ENCODE data around the gene TRIM59. TPM values are rescaled to one million over a fixed set of nuclear protein-coding genes. Genes with fewer than 3 reads are reported as not detected.

The TRIM59 gene
- total RNA-seq, 1 donor from 2014 or later = 120 TPM

DNA sequence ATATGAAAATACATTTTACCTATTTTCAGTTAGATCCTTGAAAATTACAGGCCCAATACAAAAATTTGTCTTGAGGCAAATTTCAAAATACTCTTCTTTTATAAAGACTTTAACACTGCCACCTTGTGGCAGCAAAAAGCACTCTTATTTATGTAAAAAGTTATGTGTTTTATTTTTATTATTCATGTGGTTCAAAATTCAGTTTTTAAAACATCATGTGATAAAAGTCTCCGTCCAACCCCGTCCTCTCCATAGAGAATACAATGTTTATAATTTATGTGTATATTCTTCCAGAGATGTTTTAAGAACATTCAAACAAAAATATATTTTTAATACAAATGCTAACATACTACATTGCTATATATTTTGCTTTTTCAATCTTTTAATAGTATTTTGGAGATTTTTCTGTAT, 36.9 kb upstream of the TRIM59 start:
- TF ChIP-seq, protein P1, sequence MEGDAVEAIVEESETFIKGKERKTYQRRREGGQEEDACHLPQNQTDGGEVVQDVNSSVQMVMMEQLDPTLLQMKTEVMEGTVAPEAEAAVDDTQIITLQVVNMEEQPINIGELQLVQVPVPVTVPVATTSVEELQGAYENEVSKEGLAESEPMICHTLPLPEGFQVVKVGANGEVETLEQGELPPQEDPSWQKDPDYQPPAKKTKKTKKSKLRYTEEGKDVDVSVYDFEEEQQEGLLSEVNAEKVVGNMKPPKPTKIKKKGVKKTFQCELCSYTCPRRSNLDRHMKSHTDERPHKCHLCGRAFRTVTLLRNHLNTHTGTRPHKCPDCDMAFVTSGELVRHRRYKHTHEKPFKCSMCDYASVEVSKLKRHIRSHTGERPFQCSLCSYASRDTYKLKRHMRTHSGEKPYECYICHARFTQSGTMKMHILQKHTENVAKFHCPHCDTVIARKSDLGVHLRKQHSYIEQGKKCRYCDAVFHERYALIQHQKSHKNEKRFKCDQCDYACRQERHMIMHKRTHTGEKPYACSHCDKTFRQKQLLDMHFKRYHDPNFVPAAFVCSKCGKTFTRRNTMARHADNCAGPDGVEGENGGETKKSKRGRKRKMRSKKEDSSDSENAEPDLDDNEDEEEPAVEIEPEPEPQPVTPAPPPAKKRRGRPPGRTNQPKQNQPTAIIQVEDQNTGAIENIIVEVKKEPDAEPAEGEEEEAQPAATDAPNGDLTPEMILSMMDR (IDR thresholded peaks at IDR 0.05) = peak; percentile 85
- TF ChIP-seq EZH2phosphoT487 (IDR thresholded peaks at IDR 0.05) (no peak), EZH2 (IDR thresholded peaks at IDR 0.05) (no peak)
- no peaks in the 10 kb centered on the region for H3K9me3 ChIP-seq (ENCODE audit: low read depth)
- no peak overlapping the region for H3K9ac ChIP-seq
- Mint-ChIP-seq H3K9me3 (no peaks in the 10 kb centered on the region), H3K36me3 (no peaks in the 10 kb centered on the region), H3K4me1 (peaks cover 2% of the 10 kb centered on the region), H3K4me3 (no peak overlapping the region), H3K27ac (no peak overlapping the region), H3K27me3 (ENCODE audit: insufficient read depth, low read depth) (no peaks in the 10 kb centered on the region)
- H3K79me2 ChIP-seq (ENCODE audit: low read depth) = no peaks in the 10 kb centered on the region
- H3K4me3 ChIP-seq = no peak overlapping the region
- H3K4me1 ChIP-seq = no peaks in the 10 kb centered on the region
- DNase-seq (ENCODE audit: low spot score) = peak; percentile 42
- no peaks in the 10 kb centered on the region for H4K20me1 ChIP-seq (ENCODE audit: low read depth)
- H3K36me3 ChIP-seq = no peaks in the 10 kb centered on the region
- no peaks in the 10 kb centered on the region for H3K27me3 ChIP-seq
- H3K27ac ChIP-seq = no peak overlapping the region
- H2AFZ ChIP-seq (replicated peaks) = no peak overlapping the region
- peaks cover 3% of the 10 kb centered on the region for H3F3A ChIP-seq (ENCODE audit: low read depth)
- no peak overlapping the region for H3K4me2 ChIP-seq

DNA sequence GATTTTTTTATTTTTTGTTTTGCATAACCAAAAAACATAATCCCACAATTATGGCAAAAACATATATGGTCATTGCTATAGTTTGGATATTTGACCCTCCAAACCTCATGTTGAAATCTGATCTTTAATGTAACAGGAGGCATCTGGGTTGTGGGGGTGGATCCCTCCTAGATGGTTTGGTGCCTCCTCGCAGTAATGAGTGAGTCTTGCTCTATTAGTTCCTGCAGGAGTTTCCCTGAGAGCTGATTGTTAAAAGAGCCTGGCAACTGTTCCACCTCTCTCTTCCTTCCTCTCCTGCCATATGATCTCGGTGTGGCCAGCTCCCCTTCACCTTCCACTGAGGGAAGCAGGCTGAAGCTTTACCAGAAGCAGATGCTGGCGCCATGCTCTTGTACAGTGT, 33.2 kb upstream of the TRIM59 start:
- H3K9me3 Mint-ChIP-seq = no peaks in the 10 kb centered on the region
- no peaks in the 10 kb centered on the region for H4K20me1 ChIP-seq (ENCODE audit: low read depth)
- no peaks in the 10 kb centered on the region for H3K36me3 Mint-ChIP-seq
- no peak overlapping the region for H2AFZ ChIP-seq (replicated peaks)
- no peak overlapping the region for H3K27ac Mint-ChIP-seq
- H3K27me3 Mint-ChIP-seq (ENCODE audit: insufficient read depth, low read depth) = no peaks in the 10 kb centered on the region
- no peak overlapping the region for H3K27ac ChIP-seq
- H3K4me1 Mint-ChIP-seq = peaks cover 2% of the 10 kb centered on the region
- TF ChIP-seq, protein P1 (IDR thresholded peaks at IDR 0.05) = no peak
- no peak for TF ChIP-seq EZH2phosphoT487 (IDR thresholded peaks at IDR 0.05)
- no peak for TF ChIP-seq EZH2 (IDR thresholded peaks at IDR 0.05)
- H3K9ac ChIP-seq = no peak overlapping the region
- no peaks in the 10 kb centered on the region for H3K36me3 ChIP-seq
- H3K9me3 ChIP-seq (ENCODE audit: low read depth) = no peaks in the 10 kb centered on the region
- H3K4me3 ChIP-seq = no peak overlapping the region
- no peaks in the 10 kb centered on the region for H3K79me2 ChIP-seq (ENCODE audit: low read depth)
- no peak overlapping the region for H3K4me2 ChIP-seq
- no peak overlapping the region for H3K4me3 Mint-ChIP-seq
- H3K4me1 ChIP-seq = no peaks in the 10 kb centered on the region
- no peak for DNase-seq (ENCODE audit: low spot score)
- peaks cover 3% of the 10 kb centered on the region for H3F3A ChIP-seq (ENCODE audit: low read depth)
- H3K27me3 ChIP-seq = no peaks in the 10 kb centered on the region

DNA sequence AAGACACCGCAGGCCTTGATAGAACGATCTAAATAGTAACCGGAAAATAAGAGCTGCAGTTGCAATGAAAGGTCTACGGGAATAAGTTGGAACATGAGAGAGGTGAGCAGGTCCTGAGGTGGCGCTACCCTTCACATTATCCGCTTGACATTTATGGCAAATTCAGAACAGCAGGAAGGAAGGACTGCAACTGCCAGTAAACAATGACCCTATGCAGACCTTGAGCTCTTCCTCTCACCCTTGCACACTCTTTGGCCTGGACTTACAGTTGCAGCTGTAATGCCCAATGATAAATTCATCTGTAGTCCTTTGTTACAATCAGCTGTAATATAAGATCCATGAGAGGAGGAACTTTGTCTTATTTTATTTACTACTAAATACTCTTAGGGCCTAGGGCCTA, 32.3 kb upstream of the TRIM59 start:
- Histone ChIP-seq H3F3A (ENCODE audit: low read depth) (peaks cover 3% of the 10 kb centered on the region), H3K9me3 (ENCODE audit: low read depth) (no peaks in the 10 kb centered on the region), H3K27ac (no peak overlapping the region), H3K79me2 (ENCODE audit: low read depth) (no peaks in the 10 kb centered on the region), H3K9ac (no peak overlapping the region), H3K4me3 (no peak overlapping the region), H4K20me1 (ENCODE audit: low read depth) (no peaks in the 10 kb centered on the region), H2AFZ (replicated peaks) (no peak overlapping the region), H3K27me3 (no peaks in the 10 kb centered on the region), H3K4me1 (no peaks in the 10 kb centered on the region), H3K36me3 (no peaks in the 10 kb centered on the region), H3K4me2 (no peak overlapping the region)
- Mint-ChIP-seq H3K27me3 (ENCODE audit: insufficient read depth, low read depth) (no peaks in the 10 kb centered on the region), H3K36me3 (no peaks in the 10 kb centered on the region), H3K4me3 (no peak overlapping the region), H3K4me1 (peaks cover 2% of the 10 kb centered on the region), H3K9me3 (no peaks in the 10 kb centered on the region), H3K27ac (no peak overlapping the region)
- TF ChIP-seq, protein P1 (IDR thresholded peaks at IDR 0.05) = no peak
- TF ChIP-seq EZH2phosphoT487 (IDR thresholded peaks at IDR 0.05) = no peak
- TF ChIP-seq EZH2 (IDR thresholded peaks at IDR 0.05) = no peak
- DNase-seq (ENCODE audit: low spot score) = no peak
